Measurements from ENCODE around the gene CDH3. TPM values are rescaled to one million over a fixed set of nuclear protein-coding genes. Genes with fewer than 3 reads are reported as not detected.

The CDH3 gene
- total and polyA plus RNA-seq, 10 of the 15 experiments (the other 5 are each of a cell fraction or from before 2014, with no cell fraction given) = 0.05 to 0.44 (median 0.12) TPM; not detected in 5

- TF ChIP-seq RAD51 (IDR thresholded peaks at IDR 0.05) = no peak
- no peak for TF ChIP-seq USF2 (IDR thresholded peaks at IDR 0.05; ENCODE audit: borderline replicate concordance, low read depth, low read length)
- no peak for TF ChIP-seq KLF5 (IDR thresholded peaks at IDR 0.05; ENCODE audit: partially characterized antibody)
- TF ChIP-seq, protein P1, sequence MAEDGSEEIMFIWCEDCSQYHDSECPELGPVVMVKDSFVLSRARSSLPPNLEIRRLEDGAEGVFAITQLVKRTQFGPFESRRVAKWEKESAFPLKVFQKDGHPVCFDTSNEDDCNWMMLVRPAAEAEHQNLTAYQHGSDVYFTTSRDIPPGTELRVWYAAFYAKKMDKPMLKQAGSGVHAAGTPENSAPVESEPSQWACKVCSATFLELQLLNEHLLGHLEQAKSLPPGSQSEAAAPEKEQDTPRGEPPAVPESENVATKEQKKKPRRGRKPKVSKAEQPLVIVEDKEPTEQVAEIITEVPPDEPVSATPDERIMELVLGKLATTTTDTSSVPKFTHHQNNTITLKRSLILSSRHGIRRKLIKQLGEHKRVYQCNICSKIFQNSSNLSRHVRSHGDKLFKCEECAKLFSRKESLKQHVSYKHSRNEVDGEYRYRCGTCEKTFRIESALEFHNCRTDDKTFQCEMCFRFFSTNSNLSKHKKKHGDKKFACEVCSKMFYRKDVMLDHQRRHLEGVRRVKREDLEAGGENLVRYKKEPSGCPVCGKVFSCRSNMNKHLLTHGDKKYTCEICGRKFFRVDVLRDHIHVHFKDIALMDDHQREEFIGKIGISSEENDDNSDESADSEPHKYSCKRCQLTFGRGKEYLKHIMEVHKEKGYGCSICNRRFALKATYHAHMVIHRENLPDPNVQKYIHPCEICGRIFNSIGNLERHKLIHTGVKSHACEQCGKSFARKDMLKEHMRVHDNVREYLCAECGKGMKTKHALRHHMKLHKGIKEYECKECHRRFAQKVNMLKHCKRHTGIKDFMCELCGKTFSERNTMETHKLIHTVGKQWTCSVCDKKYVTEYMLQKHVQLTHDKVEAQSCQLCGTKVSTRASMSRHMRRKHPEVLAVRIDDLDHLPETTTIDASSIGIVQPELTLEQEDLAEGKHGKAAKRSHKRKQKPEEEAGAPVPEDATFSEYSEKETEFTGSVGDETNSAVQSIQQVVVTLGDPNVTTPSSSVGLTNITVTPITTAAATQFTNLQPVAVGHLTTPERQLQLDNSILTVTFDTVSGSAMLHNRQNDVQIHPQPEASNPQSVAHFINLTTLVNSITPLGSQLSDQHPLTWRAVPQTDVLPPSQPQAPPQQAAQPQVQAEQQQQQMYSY (CRISPR knock-in tag; IDR thresholded peaks at IDR 0.05) = no peak
- no peak for TF ChIP-seq ESRRA (IDR thresholded peaks at IDR 0.05; ENCODE audit: low read length)
- no peak for TF ChIP-seq RCOR1 (conservative IDR thresholded peaks at IDR 0.05; ENCODE audit: low read depth, low read length)
- no peak; the same call in 1 of the 2 replicates for TF ChIP-seq TBL1XR1 (IDR thresholded peaks at IDR 0.05; ENCODE audit: low read depth, low read length)
- no peak for TF ChIP-seq REST (IDR thresholded peaks at IDR 0.05; ENCODE audit: low read depth, low read length)
- TF ChIP-seq ZSCAN29 (IDR thresholded peaks at IDR 0.05) = no peak
- TF ChIP-seq, protein P2, sequence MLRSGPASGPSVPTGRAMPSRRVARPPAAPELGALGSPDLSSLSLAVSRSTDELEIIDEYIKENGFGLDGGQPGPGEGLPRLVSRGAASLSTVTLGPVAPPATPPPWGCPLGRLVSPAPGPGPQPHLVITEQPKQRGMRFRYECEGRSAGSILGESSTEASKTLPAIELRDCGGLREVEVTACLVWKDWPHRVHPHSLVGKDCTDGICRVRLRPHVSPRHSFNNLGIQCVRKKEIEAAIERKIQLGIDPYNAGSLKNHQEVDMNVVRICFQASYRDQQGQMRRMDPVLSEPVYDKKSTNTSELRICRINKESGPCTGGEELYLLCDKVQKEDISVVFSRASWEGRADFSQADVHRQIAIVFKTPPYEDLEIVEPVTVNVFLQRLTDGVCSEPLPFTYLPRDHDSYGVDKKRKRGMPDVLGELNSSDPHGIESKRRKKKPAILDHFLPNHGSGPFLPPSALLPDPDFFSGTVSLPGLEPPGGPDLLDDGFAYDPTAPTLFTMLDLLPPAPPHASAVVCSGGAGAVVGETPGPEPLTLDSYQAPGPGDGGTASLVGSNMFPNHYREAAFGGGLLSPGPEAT (IDR thresholded peaks at IDR 0.05; ENCODE audit: low read depth) = peak; percentile 86
- TF ChIP-seq EP300 (IDR thresholded peaks at IDR 0.05; ENCODE audit: borderline replicate concordance in 1 of 2, control insufficient read depth in 1 of 2, low read depth in 2 of 2, low read length in 2 of 2) = peak; percentile 79 to 87; a peak in 3 of 4 replicates
- no peak for TF ChIP-seq MAX (IDR thresholded peaks at IDR 0.05; ENCODE audit: low read depth, low read length)
- peak; percentile 46 for TF ChIP-seq MXI1 (IDR thresholded peaks at IDR 0.05; ENCODE audit: low read depth, low read length)
- no peak for TF ChIP-seq HSF1 (IDR thresholded peaks at IDR 0.05; ENCODE audit: low read depth, low read length)
- TF ChIP-seq STAT1 (conservative IDR thresholded peaks at IDR 0.05) = no peak
- 0 out of 3 replicates have a peak, but pooled peaks have one; percentile 34 for TF ChIP-seq POU2F2 (IDR thresholded peaks at IDR 0.05; ENCODE audit: borderline replicate concordance, low read depth, low read length)
Observed at GRCh38 chr16:68740628-68741346, 95.7 kb downstream of the CDH3 start (continued).
